HepG2 (cell line): Measurements from ENCODE around the gene GASK1A. TPM values are rescaled to one million over a fixed set of nuclear protein-coding genes. Genes with fewer than 3 reads are reported as not detected.

Experiments used
- ATAC-seq: fragments of 200-7000 bp; cut with Tn5 transposase; 3 replicates; pipeline ENCODE4 v1.9.1; 2020; ENCODE audit warnings: mild to moderate bottlenecking, moderate library complexity
- BruUV-seq: library from RNA; stranded (reverse); fragments of 400-500 nt; replicated peaks from 2 replicates; lab custom pipeline; 2021; lab: Mats Ljungman, UMichigan
- CTCF ChIA-PET: fragments of 300-600 bp; formaldehyde crosslinking; extraction: SDS; loops from one replicate; lab custom pipeline; 2021; ENCODE audit warnings: low total read pairs, inconsistent platforms, low intra/inter-chr PET ratio; lab: Yijun Ruan, JAX
- POLR2A ChIA-PET: fragments of 350-600 bp; sonication (Branson Sonifier 250); formaldehyde crosslinking; loops from one replicate; lab custom pipeline; 2020; ENCODE audit warnings: antibody characterized with exemption, inconsistent platforms; lab: Yijun Ruan, JAX
- DNase-seq: peaks from one replicate; pipeline ENCODE4 v3.0.0-alpha.2; 2015; ENCODE audit warnings: low spot score
- FAIRE-seq: peaks from 3 replicates; lab custom pipeline; 2011; peaks lifted over from hg19 to GRCh38; lab: Jason Lieb, UNC
- H2AFZ ChIP-seq: one replicate; pipeline ENCODE4 v1.6.1; 2011; ENCODE audit warnings: low read length, inconsistent platforms
- H3K27ac ChIP-seq: fragments of 300-600 bp; 3 replicates; pipeline ENCODE4 v1.8.0; 2011; ENCODE audit warnings: mixed run types, mild to moderate bottlenecking, mixed read lengths, low read length, inconsistent platforms; ENCODE audit not compliant: insufficient read depth; ENCODE audit errors: extremely low read length
- H3K27me3 ChIP-seq, 2 experiments: fragments of 200-600 bp in 1 of 2; 2 replicates in 1 of 2; 3 replicates in 1 of 2; pipeline versions ENCODE4 v1.6.0 to v1.8.0; 2011; ENCODE audit warnings: low read length in 2 of 2, mild to moderate bottlenecking in 2 of 2, moderate library complexity in 2 of 2, inconsistent platforms in 1 of 2; ENCODE audit not compliant: insufficient read depth in 2 of 2, control insufficient read depth in 1 of 2
- H3K36me3 ChIP-seq, 2 experiments: fragments of 200-600 bp in 1 of 2; replicated peaks in 1 of 2; 2 replicates in 1 of 2; 3 replicates in 1 of 2; pipeline versions ENCODE4 v1.5.1 to v1.8.0; 2011; ENCODE audit warnings: low read length in 2 of 2, inconsistent platforms in 1 of 2; ENCODE audit not compliant: insufficient read depth in 2 of 2, control insufficient read depth in 1 of 2
- H3K4me1 ChIP-seq: 2 replicates; pipeline ENCODE4 v1.5.1; 2012; ENCODE audit warnings: low read length, inconsistent platforms; ENCODE audit not compliant: insufficient read depth
- H3K4me2 ChIP-seq: 2 replicates; pipeline ENCODE4 v1.6.0; 2011; ENCODE audit warnings: low read depth, low read length, inconsistent platforms
- H3K4me3 ChIP-seq, 3 experiments: fragments of 200-600 bp in 1 of 3; sonication (generic), shearing (Covaris generic) in 1 of 3; replicated peaks in 1 of 3; 2 replicates each; pipeline ENCODE4 v1.5.1; 2011 to 2016; ENCODE audit warnings: low read length in 3 of 3, inconsistent platforms in 2 of 3, low read depth in 2 of 3, mild to moderate bottlenecking in 2 of 3, control low read depth in 1 of 3, mixed read lengths in 1 of 3; ENCODE audit not compliant: insufficient read depth in 1 of 3
- H3K79me2 ChIP-seq: one replicate; pipeline ENCODE4 v1.6.1; 2011; ENCODE audit warnings: low read length, inconsistent platforms; ENCODE audit not compliant: insufficient read depth
- H3K9ac ChIP-seq: 2 replicates; pipeline ENCODE4 v1.6.0; 2011; ENCODE audit warnings: mild to moderate bottlenecking, low read depth, low read length, inconsistent platforms; ENCODE audit not compliant: insufficient read depth
- H3K9me3 ChIP-seq: 2 replicates; pipeline ENCODE4 v1.5.1; 2012; ENCODE audit warnings: mild to moderate bottlenecking, low read length
- H4K20me1 ChIP-seq: 2 replicates; pipeline ENCODE4 v1.6.0; 2011; ENCODE audit warnings: inconsistent platforms, mild to moderate bottlenecking, low read length, moderate library complexity; ENCODE audit not compliant: insufficient read depth
- CBX2 ChIP-seq, 2 experiments: fragments of 200-600 bp in 1 of 2; sonication (generic); formaldehyde crosslinking in 1 of 2; IDR thresholded peaks; 2 replicates each; pipeline versions ENCODE4 v1.7.0 to v1.8.1; 2018 to 2022; ENCODE audit warnings: low read depth in 2 of 2, low read length in 1 of 2, mild to moderate bottlenecking in 1 of 2, missing genetic modification reagents in 1 of 2
- HNRNPLL ChIP-seq: fragments of 200-400 bp; formaldehyde crosslinking; IDR thresholded peaks from 2 replicates; pipeline ENCODE4 v1.6.1; 2017; ENCODE audit warnings: mild to moderate bottlenecking, low read depth, low read length; ENCODE audit not compliant: poor library complexity, severe bottlenecking
- SP4 ChIP-seq: sonication (generic); formaldehyde crosslinking; IDR thresholded peaks from 2 replicates; pipeline ENCODE4 v1.8.1; 2023; ENCODE audit warnings: mild to moderate bottlenecking, missing genetic modification reagents
- ZNF264 ChIP-seq: sonication (generic); formaldehyde crosslinking; IDR thresholded peaks from 2 replicates; pipeline ENCODE4 v1.4.0; 2020; ENCODE audit warnings: missing genetic modification reagents
- ZNF354B ChIP-seq: sonication (generic); formaldehyde crosslinking; IDR thresholded peaks from 2 replicates; pipeline ENCODE4 v1.8.0; 2022; ENCODE audit warnings: mild to moderate bottlenecking, missing genetic modification reagents
- ZNF781 ChIP-seq: sonication (generic); formaldehyde crosslinking; IDR thresholded peaks from 2 replicates; pipeline ENCODE4 v1.5.1; 2020; ENCODE audit warnings: borderline replicate concordance, mild to moderate bottlenecking, missing genetic modification reagents; ENCODE audit errors: not compliant biosample characterization
- WGBS: methylation state at CpG from one replicate; pipeline ENCODE4 v1.1.6; 2017; ENCODE audit warnings: low lambda C conversion rate; 5-methylcytosine and 5-hydroxymethylcytosine counted together
- in situ Hi-C: cut with HindIII; loops from 2 replicates; pipeline ENCODE4 v1.10.0; 2017; ENCODE audit warnings: low pct_unique_long_range_greater_than_20kb; ENCODE audit not compliant: extremely low pct_ligation_motif_present
- intact Hi-C: fragments of 100-400 bp; cut with micrococcal nuclease; formaldehyde crosslinking; loops from one replicate; pipeline ENCODE4 v1.10.0; 2022; ENCODE audit not compliant: unreplicated experiment
- polyA plus RNA-seq, 8 experiments: library from polyadenylated mRNA; depleted of rRNA in 3 of 8; stranded (reverse) in 7 of 8; unstranded in 1 of 8; fragments of >200 nt; fragmentation: Illumina TruSeq in 4 of 8; extraction: Trizol in 4 of 8; gene quantifications; 2 replicates each; pipeline versions ENCODE4 v1.2.1 to v1.2.3, GENCODE V29; 2011 to 2016; ENCODE audit warnings: low read depth in 4 of 8, missing spikeins in 1 of 8, mixed read lengths in 1 of 8; ENCODE audit not compliant: insufficient read depth in 1 of 8
- total RNA-seq, 5 experiments: library from RNA; depleted of rRNA; stranded (reverse); fragments of >200 nt; fragmentation: Illumina TruSeq; extraction: Trizol; gene quantifications; 2 replicates each; pipeline ENCODE4 v1.2.3, GENCODE V29; 2016; ENCODE audit warnings: low read depth in 1 of 5
- TF ChIP-seq, protein P1 (sequence below): sonication (generic); IDR thresholded peaks from 2 replicates; pipeline ENCODE4 v1.6.1; 2016; ENCODE audit warnings: low read depth, borderline replicate concordance

The GASK1A gene
- total and polyA plus RNA-seq, 2 of the 13 experiments (the other 11 are each of a cell fraction or from before 2014, with no cell fraction given): not detected

DNA sequence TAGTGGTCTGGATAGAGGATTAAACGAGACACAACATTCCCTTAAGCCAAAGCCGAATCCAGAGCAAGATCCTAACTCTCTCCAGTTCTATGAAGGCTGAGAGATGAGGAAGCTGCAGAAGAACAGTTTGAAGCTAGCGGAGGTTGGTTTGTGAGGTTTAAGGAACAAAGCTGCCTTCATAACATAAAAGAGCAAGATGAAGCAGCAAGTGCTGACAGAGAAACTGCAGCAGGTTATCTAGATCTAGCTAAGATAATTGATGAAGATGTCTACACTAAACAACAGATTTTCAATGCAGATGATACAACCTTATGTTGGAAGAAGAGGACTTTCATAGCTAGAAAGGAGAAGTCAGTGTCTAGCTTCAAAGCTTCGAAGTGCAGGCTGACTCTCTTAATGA is 14.8 kb upstream of the GASK1A start:
- no peaks in the 10 kb centered on the region; a peak in 1 of 5 replicates for H3K27me3 ChIP-seq
- no peak overlapping the region for H3K4me3 ChIP-seq
- DNase-seq (no peak), ATAC-seq (no peak), FAIRE-seq (no peak)
- H4K20me1 ChIP-seq: no peaks in the 10 kb centered on the region
- H3K4me2 ChIP-seq: no peak overlapping the region
- 3% methylated on average over 4 of the region's 4 CpGs for WGBS
- no peak overlapping the region for H3K27ac ChIP-seq
- no TSS peak for BruUV-seq
- H3K36me3 ChIP-seq: no peaks in the 10 kb centered on the region
- intact Hi-C loops: no loop called here
- no peak overlapping the region for H3K9ac ChIP-seq
- no peak for TF ChIP-seq HNRNPLL
- no peaks in the 10 kb centered on the region for H3K4me1 ChIP-seq
- ChIA-PET POLR2A (no interaction called here), CTCF (no interaction called here)
- H3K79me2 ChIP-seq: no peaks in the 10 kb centered on the region
- in situ Hi-C loops: loop anchor here (5.0 to 25.0 kb wide), 3 partner anchors 111 to 548 kb away; no protein-coding TSS in a partner anchor
- no peaks in the 10 kb centered on the region for H3K9me3 ChIP-seq
- no peak overlapping the region for H2AFZ ChIP-seq

DNA sequence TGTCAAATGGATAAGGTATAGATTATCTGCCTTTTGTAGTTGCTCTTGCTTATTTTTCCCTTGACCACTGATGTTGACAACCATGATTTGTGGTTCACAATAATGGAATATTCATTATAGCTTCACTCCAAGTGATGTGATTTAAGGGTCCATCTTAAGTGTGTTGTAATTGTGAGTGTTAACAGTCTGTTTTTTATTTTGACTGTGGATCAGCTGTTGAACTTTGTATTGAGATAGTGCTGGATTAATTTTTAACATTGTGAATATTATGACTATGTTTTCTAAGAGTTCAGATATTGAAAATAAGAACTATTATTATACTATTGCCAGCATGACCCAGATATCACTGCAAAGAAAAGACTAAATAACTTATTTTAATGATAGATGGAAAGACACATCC is 8.6 kb upstream of the GASK1A start:
- in situ Hi-C loops (loop anchor here (25.0 kb wide), 1 partner anchor 542 kb away; no protein-coding TSS in a partner anchor), intact Hi-C loops (no loop called here)
- FAIRE-seq (no peak), ATAC-seq (no peak), DNase-seq (no peak)
- H3K79me2 ChIP-seq: no peaks in the 10 kb centered on the region
- H2AFZ ChIP-seq: no peak overlapping the region
- no peaks in the 10 kb centered on the region for H3K36me3 ChIP-seq
- CTCF ChIA-PET: no interaction called here
- no peak for TF ChIP-seq ZNF781 (CRISPR knock-in tag)
- TF ChIP-seq, protein P1, sequence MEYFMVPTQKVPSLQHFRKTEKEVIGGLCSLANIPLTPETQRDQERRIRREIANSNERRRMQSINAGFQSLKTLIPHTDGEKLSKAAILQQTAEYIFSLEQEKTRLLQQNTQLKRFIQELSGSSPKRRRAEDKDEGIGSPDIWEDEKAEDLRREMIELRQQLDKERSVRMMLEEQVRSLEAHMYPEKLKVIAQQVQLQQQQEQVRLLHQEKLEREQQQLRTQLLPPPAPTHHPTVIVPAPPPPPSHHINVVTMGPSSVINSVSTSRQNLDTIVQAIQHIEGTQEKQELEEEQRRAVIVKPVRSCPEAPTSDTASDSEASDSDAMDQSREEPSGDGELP: no peak
- TF ChIP-seq ZNF354B: no peak
- no peak for TF ChIP-seq CBX2 (IDR thresholded peaks at IDR 0.05; ENCODE audit: low read depth, low read length)
- no peak for TF ChIP-seq CBX2 (CRISPR knock-in tag; IDR thresholded peaks at IDR 0.05; ENCODE audit: low read depth)
- TF ChIP-seq SP4 (CRISPR knock-in tag): no peak
- no peak for TF ChIP-seq ZNF264 (CRISPR knock-in tag)
- POLR2A ChIA-PET: no interaction called here
- peaks cover 21% of the 10 kb centered on the region for H3K9me3 ChIP-seq
- H3K9ac ChIP-seq: no peak overlapping the region
- H4K20me1 ChIP-seq: no peaks in the 10 kb centered on the region
- no peak overlapping the region for H3K4me3 ChIP-seq
- H3K4me2 ChIP-seq: no peak overlapping the region
- no peaks in the 10 kb centered on the region for H3K4me1 ChIP-seq
- H3K27ac ChIP-seq: no peak overlapping the region
- no TSS peak for BruUV-seq
- H3K27me3 ChIP-seq: no peaks in the 10 kb centered on the region; a peak in 1 of 5 replicates
